ENCODE results near the gene PLA2G2A. TPM values are rescaled to one million over a fixed set of nuclear protein-coding genes. Genes with fewer than 3 reads are reported as not detected.

PLA2G2A gene
- total RNA-seq, 1 donor from 2014 or later, result not detected

- Histone ChIP-seq H4K20me1 (ENCODE audit: insufficient read depth, low read length) (no peaks in the 10 kb centered on the region), H3K36me3 (ENCODE audit: insufficient read depth, low read length) (no peaks in the 10 kb centered on the region), H3K27ac (ENCODE audit: low read depth, low read length) (no peak overlapping the region), H3K27me3 (ENCODE audit: insufficient read depth, low read length) (peaks cover 3% of the 10 kb centered on the region), H3K79me2 (ENCODE audit: insufficient read depth, low read length) (no peaks in the 10 kb centered on the region), H3K9me3 (ENCODE audit: insufficient read depth, low read depth, low read length) (no peaks in the 10 kb centered on the region), H3K4me1 (ENCODE audit: insufficient read depth, low read length) (no peaks in the 10 kb centered on the region), H3K9ac (ENCODE audit: low read length) (no peak overlapping the region), H3K4me2 (ENCODE audit: low read length) (no peak overlapping the region), H2AFZ (ENCODE audit: low read depth, low read length) (no peak overlapping the region), H3K4me3 (ENCODE audit: insufficient read depth, low read depth, low read length) (no peak overlapping the region)
- Mint-ChIP-seq H3K4me1 (ENCODE audit: low read depth, unreplicated experiment) (no peaks in the 10 kb centered on the region), H3K9me3 (ENCODE audit: unreplicated experiment) (peaks cover 9% of the 10 kb centered on the region), H3K36me3 (ENCODE audit: low read depth, unreplicated experiment) (no peaks in the 10 kb centered on the region), H3K27me3 (ENCODE audit: low read depth, unreplicated experiment) (no peaks in the 10 kb centered on the region), H3K27ac (ENCODE audit: unreplicated experiment) (no peak overlapping the region), H3K4me3 (ENCODE audit: unreplicated experiment) (no peak overlapping the region)
- DNase-seq (ENCODE audit: low read depth) (no peak), FAIRE-seq (no peak)
- no peak for TF ChIP-seq EZH2 (IDR thresholded peaks at IDR 0.05; ENCODE audit: insufficient read depth, low read length)
- TF ChIP-seq, protein P1, sequence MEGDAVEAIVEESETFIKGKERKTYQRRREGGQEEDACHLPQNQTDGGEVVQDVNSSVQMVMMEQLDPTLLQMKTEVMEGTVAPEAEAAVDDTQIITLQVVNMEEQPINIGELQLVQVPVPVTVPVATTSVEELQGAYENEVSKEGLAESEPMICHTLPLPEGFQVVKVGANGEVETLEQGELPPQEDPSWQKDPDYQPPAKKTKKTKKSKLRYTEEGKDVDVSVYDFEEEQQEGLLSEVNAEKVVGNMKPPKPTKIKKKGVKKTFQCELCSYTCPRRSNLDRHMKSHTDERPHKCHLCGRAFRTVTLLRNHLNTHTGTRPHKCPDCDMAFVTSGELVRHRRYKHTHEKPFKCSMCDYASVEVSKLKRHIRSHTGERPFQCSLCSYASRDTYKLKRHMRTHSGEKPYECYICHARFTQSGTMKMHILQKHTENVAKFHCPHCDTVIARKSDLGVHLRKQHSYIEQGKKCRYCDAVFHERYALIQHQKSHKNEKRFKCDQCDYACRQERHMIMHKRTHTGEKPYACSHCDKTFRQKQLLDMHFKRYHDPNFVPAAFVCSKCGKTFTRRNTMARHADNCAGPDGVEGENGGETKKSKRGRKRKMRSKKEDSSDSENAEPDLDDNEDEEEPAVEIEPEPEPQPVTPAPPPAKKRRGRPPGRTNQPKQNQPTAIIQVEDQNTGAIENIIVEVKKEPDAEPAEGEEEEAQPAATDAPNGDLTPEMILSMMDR (IDR thresholded peaks at IDR 0.05; ENCODE audit: insufficient read depth, low read depth, low read length), result no peak
Observed at GRCh38 chr1:19940486-19941205, 38.8 kb downstream of the PLA2G2A start.

DNA sequence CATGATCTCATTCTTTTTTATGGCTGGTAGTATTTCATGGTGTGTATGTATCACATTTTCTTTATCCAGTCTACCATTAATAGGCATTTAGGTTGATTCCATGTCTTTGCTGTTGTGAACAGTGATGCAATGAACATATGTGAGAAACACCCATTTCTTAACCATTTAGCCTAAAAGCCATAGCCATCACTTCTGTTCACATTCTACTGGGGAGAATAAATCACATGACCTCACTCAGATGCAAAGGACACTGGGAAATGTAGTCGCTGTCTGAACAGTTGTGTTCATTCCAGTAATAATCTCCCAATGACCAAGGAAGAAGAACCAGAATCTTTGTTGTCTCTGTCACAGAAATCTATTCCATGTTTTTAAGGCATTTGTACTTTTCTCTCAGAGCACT, 40.9 kb downstream of the PLA2G2A start:
- Histone ChIP-seq H2AFZ (ENCODE audit: low read depth, low read length) (no peak overlapping the region), H3K4me2 (ENCODE audit: low read length) (no peak overlapping the region), H3K27me3 (ENCODE audit: insufficient read depth, low read length) (peaks cover 3% of the 10 kb centered on the region), H3K36me3 (ENCODE audit: insufficient read depth, low read length) (no peaks in the 10 kb centered on the region), H3K27ac (ENCODE audit: low read depth, low read length) (no peak overlapping the region), H4K20me1 (ENCODE audit: insufficient read depth, low read length) (no peaks in the 10 kb centered on the region), H3K4me3 (ENCODE audit: insufficient read depth, low read depth, low read length) (no peak overlapping the region), H3K9ac (ENCODE audit: low read length) (no peak overlapping the region), H3K4me1 (ENCODE audit: insufficient read depth, low read length) (no peaks in the 10 kb centered on the region), H3K79me2 (ENCODE audit: insufficient read depth, low read length) (no peaks in the 10 kb centered on the region), H3K9me3 (ENCODE audit: insufficient read depth, low read depth, low read length) (no peaks in the 10 kb centered on the region)
- Mint-ChIP-seq H3K36me3 (ENCODE audit: low read depth, unreplicated experiment) (no peaks in the 10 kb centered on the region), H3K4me1 (ENCODE audit: low read depth, unreplicated experiment) (no peaks in the 10 kb centered on the region), H3K27me3 (ENCODE audit: low read depth, unreplicated experiment) (no peaks in the 10 kb centered on the region), H3K4me3 (ENCODE audit: unreplicated experiment) (no peak overlapping the region), H3K27ac (ENCODE audit: unreplicated experiment) (no peak overlapping the region), H3K9me3 (ENCODE audit: unreplicated experiment) (peaks cover 6% of the 10 kb centered on the region)
- TF ChIP-seq, protein P1 (IDR thresholded peaks at IDR 0.05; ENCODE audit: insufficient read depth, low read depth, low read length), result no peak
- no peak for TF ChIP-seq EZH2 (IDR thresholded peaks at IDR 0.05; ENCODE audit: insufficient read depth, low read length)
- DNase-seq (ENCODE audit: low read depth) (no peak), FAIRE-seq (no peak)

DNA sequence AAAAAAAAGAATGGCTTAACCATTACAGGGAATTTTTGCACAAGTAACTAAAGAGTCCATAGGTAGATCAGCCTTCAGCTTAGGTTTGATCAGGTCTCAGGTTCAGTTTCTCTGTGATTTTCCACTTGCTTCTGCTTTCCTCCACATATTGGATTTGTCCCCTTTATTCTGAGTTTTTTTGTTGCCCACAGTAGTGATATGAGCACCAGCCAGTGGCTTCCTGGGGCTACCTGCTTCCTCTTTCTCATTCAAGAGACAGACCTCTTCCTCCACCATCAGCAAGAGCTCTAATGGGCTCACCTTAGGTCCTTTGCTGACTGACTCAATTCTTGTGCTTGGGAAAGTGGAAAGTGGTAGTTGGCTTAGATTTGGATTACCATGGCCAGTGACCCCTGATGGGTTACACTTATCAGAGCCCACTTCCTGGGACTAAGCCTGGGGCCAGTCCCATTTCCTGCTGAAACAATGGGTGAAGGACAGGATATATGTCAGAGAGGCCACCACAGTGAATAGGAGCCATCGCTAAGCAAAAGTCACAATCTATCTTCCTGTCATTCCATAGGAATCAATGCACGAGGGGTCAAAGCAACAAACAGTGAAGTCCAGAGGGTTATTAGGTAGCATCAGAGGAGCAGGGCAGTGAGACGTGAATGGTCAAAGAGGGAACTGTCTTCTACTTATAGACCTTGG, 43.2 kb downstream of the PLA2G2A start:
- H3K27ac Mint-ChIP-seq (ENCODE audit: unreplicated experiment), result no peak overlapping the region

More for the DNA sequence above, 43.2 kb downstream of the PLA2G2A start:
- TF ChIP-seq, protein P1 (IDR thresholded peaks at IDR 0.05; ENCODE audit: insufficient read depth, low read depth, low read length), result no peak
- no peak for TF ChIP-seq EZH2 (IDR thresholded peaks at IDR 0.05; ENCODE audit: insufficient read depth, low read length)
- no peaks in the 10 kb centered on the region for H3K27me3 Mint-ChIP-seq (ENCODE audit: low read depth, unreplicated experiment)
- H3K36me3 Mint-ChIP-seq (ENCODE audit: low read depth, unreplicated experiment), result peaks cover 3% of the 10 kb centered on the region
- no peaks in the 10 kb centered on the region for H3K4me1 Mint-ChIP-seq (ENCODE audit: low read depth, unreplicated experiment)
- H3K27ac ChIP-seq (ENCODE audit: low read depth, low read length), result no peak overlapping the region
- no peak overlapping the region for H3K4me2 ChIP-seq (ENCODE audit: low read length)
- no peaks in the 10 kb centered on the region for H3K4me1 ChIP-seq (ENCODE audit: insufficient read depth, low read length)
- no peak overlapping the region for H2AFZ ChIP-seq (ENCODE audit: low read depth, low read length)
- peaks cover 23% of the 10 kb centered on the region for H3K9me3 Mint-ChIP-seq (ENCODE audit: unreplicated experiment)
- no peaks in the 10 kb centered on the region for H3K36me3 ChIP-seq (ENCODE audit: insufficient read depth, low read length)
- no peaks in the 10 kb centered on the region for H4K20me1 ChIP-seq (ENCODE audit: insufficient read depth, low read length)
- peaks cover 14% of the 10 kb centered on the region for H3K9me3 ChIP-seq (ENCODE audit: insufficient read depth, low read depth, low read length)
- no peak for FAIRE-seq
- no peaks in the 10 kb centered on the region for H3K27me3 ChIP-seq (ENCODE audit: insufficient read depth, low read length)
- DNase-seq (ENCODE audit: low read depth), result no peak
- H3K79me2 ChIP-seq (ENCODE audit: insufficient read depth, low read length), result no peaks in the 10 kb centered on the region
- H3K9ac ChIP-seq (ENCODE audit: low read length), result no peak overlapping the region
- no peak overlapping the region for H3K4me3 Mint-ChIP-seq (ENCODE audit: unreplicated experiment)
- H3K4me3 ChIP-seq (ENCODE audit: insufficient read depth, low read depth, low read length), result no peak overlapping the region

All from astrocyte (in vitro differentiated cells and primary cell).